COLO829 (cell line): ENCODE measurements around the gene LTV1.
"Not testable (repeated sequence)": the region's sequence is repeated elsewhere in the genome, so short reads cannot be mapped to it uniquely, and the experiment has no call there.

Experiments used
- DNase-seq: peaks from one replicate; pipeline ENCODE4 v3.0.0; 2012; ENCODE audit warnings: low spot score

Gene LTV1

GRCh38 chr6:143842461-143842901 is 657 bp upstream of the LTV1 start:
- peak; percentile 15 for DNase-seq

GRCh38 chr6:143843677-143843999 is 500 bp downstream of the LTV1 start:
- DNase-seq: no peak

GRCh38 chr6:143844006-143844405 is 868 bp downstream of the LTV1 start:
- DNase-seq: no peak

GRCh38 chr6:143845033-143845432 is 1.9 kb downstream of the LTV1 start:
- DNase-seq: no peak

GRCh38 chr6:143851706-143852105 is 8.6 kb downstream of the LTV1 start:
- DNase-seq: not testable (repeated sequence)

- DNase-seq: not testable (repeated sequence)
Observed at GRCh38 chr6:143855057-143855456, 11.9 kb downstream of the LTV1 start.

GRCh38 chr6:143856762-143857161 is 13.6 kb downstream of the LTV1 start:
- DNase-seq: not testable (repeated sequence)

- peak; percentile 4 for DNase-seq
Observed at GRCh38 chr6:143857651-143858050, 14.5 kb downstream of the LTV1 start.

- no peak for DNase-seq
Observed at GRCh38 chr6:143859891-143860660, 16.9 kb downstream of the LTV1 start.

GRCh38 chr6:143863771-143864170 is 20.6 kb downstream of the LTV1 start:
- DNase-seq: no peak

GRCh38 chr6:143864234-143864633 is 21.1 kb downstream of the LTV1 start, which contains the start of gene ZC2HC1B:
ZC2HC1B (plus strand) TSS chr6:143864474; CDS start chr6:143864540, 66 bp downstream.
- no peak for DNase-seq

GRCh38 chr6:143867236-143867635 is 24.1 kb downstream of the LTV1 start:
- DNase-seq: no peak

GRCh38 chr6:143868808-143869207 is 25.7 kb downstream of the LTV1 start:
- DNase-seq: not testable (repeated sequence)

GRCh38 chr6:143871202-143871730 is 28.1 kb downstream of the LTV1 start:
- not testable (repeated sequence) for DNase-seq

GRCh38 chr6:143872201-143872600 is 29.1 kb downstream of the LTV1 start:
- no peak for DNase-seq

- DNase-seq: not testable (repeated sequence)
Observed at GRCh38 chr6:143873600-143873999, 30.5 kb downstream of the LTV1 start.

GRCh38 chr6:143874503-143874902 is 31.4 kb downstream of the LTV1 start:
- not testable (repeated sequence) for DNase-seq

- no peak for DNase-seq
Observed at GRCh38 chr6:143877584-143878271, 34.6 kb downstream of the LTV1 start.

- DNase-seq: no peak
Observed at GRCh38 chr6:143878272-143878760, 35.2 kb downstream of the LTV1 start.

GRCh38 chr6:143880412-143880811 is 37.3 kb downstream of the LTV1 start:
- no peak for DNase-seq

- no peak for DNase-seq
Observed at GRCh38 chr6:143882401-143882930, 39.3 kb downstream of the LTV1 start.

GRCh38 chr6:143884216-143884900 is 41.2 kb downstream of the LTV1 start:
- DNase-seq: no peak
